Suprapubic skin (tissue), 4 donors: Measurements from ENCODE around the gene PMPCA.

Source experiments
- CTCF ChIP-seq, 2 donors: fragments of 200-600 bp in 1 of 2; fragments of 450-650 bp in 1 of 2; sonication (generic) in 1 of 2; IDR thresholded peaks; one replicate each; pipeline ENCODE4 v1.5.1; 2016 to 2019; ENCODE audit warnings: antibody characterized with exemption in 2 of 2, mild to moderate bottlenecking in 1 of 2, moderate library complexity in 1 of 2
- EP300 ChIP-seq: sonication (generic); formaldehyde crosslinking; IDR thresholded peaks from one replicate; pipeline ENCODE4 v1.6.1; 2017; ENCODE audit warnings: antibody characterized with exemption
- POLR2A ChIP-seq, 2 donors: fragments of 450-650 bp; IDR thresholded peaks; one replicate each; pipeline ENCODE4 v1.6.1; 2017; ENCODE audit warnings: antibody characterized with exemption in 2 of 2, mild to moderate bottlenecking in 2 of 2, moderate library complexity in 2 of 2
- POLR2AphosphoS5 ChIP-seq, 3 donors: sonication (generic); formaldehyde crosslinking; IDR thresholded peaks; one replicate each; pipeline ENCODE4 v1.6.1; 2017; ENCODE audit warnings: antibody characterized with exemption in 3 of 3

- no peak for TF ChIP-seq CTCF (IDR thresholded peaks at IDR 0.05)
- no peak for TF ChIP-seq EP300
- no peak for TF ChIP-seq POLR2A (IDR thresholded peaks at IDR 0.05)
- no peak for TF ChIP-seq POLR2AphosphoS5 (IDR thresholded peaks at IDR 0.05)
Observed at GRCh38 chr9:136432591-136432990, 22.1 kb downstream of the PMPCA start.
